ENCODE data around the gene ADAMTS6.

Gene ADAMTS6

GRCh38 chr5:65127161-65127901 is 354.4 kb downstream of the ADAMTS6 start:
- TF ChIP-seq CTCF (IDR thresholded peaks at IDR 0.05) = no peak

- no peak for TF ChIP-seq CTCF (IDR thresholded peaks at IDR 0.05)
These were observed 355.1 kb downstream of the ADAMTS6 start for GRCh38 chr5:65126542-65127069.

- TF ChIP-seq CTCF (IDR thresholded peaks at IDR 0.05) = no peak
These were observed 355.9 kb downstream of the ADAMTS6 start for GRCh38 chr5:65125591-65126541.

- no peak for TF ChIP-seq CTCF (IDR thresholded peaks at IDR 0.05)
These were observed 359.8 kb downstream of the ADAMTS6 start for GRCh38 chr5:65121880-65122436.

GRCh38 chr5:65120371-65120967 is 361.3 kb downstream of the ADAMTS6 start:
- no peak for TF ChIP-seq CTCF (IDR thresholded peaks at IDR 0.05)

- TF ChIP-seq CTCF (IDR thresholded peaks at IDR 0.05) = no peak
These were observed 364.2 kb downstream of the ADAMTS6 start for GRCh38 chr5:65117525-65117924.

- no peak for TF ChIP-seq CTCF (IDR thresholded peaks at IDR 0.05)
These were observed 367.9 kb downstream of the ADAMTS6 start for GRCh38 chr5:65113771-65114170.
